ENCODE measurements around the gene CFAP46. TPM values are rescaled to one million over a fixed set of nuclear protein-coding genes. Genes with fewer than 3 reads are reported as not detected.

Gene CFAP46
- total and polyA plus RNA-seq, 2 of the 8 experiments (the other 6 are each of a cell fraction or from before 2014, with no cell fraction given), result 2.6 to 4.8 TPM

DNA sequence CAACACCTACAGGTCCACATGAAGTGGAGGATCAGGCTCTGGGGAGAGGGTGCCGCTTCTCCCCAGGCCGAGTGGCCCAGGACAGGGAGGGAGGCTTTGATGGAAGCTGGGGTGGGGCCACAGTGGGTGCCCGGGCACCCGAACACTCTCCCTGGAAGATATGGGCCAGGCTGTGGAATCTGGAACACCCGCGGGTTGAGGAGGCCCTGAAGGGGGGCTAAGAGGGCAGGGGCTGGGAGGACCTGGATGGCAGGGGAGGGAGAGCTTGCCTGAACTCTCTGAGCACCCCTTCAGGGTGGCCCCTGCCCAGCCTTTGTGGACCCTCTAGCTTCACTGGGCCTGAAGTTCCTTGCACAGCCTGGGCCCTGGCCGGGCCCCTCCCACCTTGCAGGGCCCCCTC lies 151.9 kb downstream of the CFAP46 start (continued):
- no peak for TF ChIP-seq CTBP2 (IDR thresholded peaks at IDR 0.05; ENCODE audit: borderline replicate concordance, insufficient read depth, insufficient read length, low read length)
- TF ChIP-seq KDM1A (IDR thresholded peaks at IDR 0.05; ENCODE audit: borderline replicate concordance, low read length), result no peak
- TF ChIP-seq SUZ12 (IDR thresholded peaks at IDR 0.05; ENCODE audit: low read length), result no peak
- no peak for TF ChIP-seq ASH2L (IDR thresholded peaks at IDR 0.05; ENCODE audit: low read length)
